Measurements from ENCODE around the gene RFTN1.

Gene RFTN1

GRCh38 chr3:16372362-16373292, 140.9 kb downstream of the RFTN1 start:
- no peak overlapping the region for H3K4me3 ChIP-seq (ENCODE audit: low read length)
- DNase-seq (ENCODE audit: low read depth): no peak
- TF ChIP-seq, protein P1, sequence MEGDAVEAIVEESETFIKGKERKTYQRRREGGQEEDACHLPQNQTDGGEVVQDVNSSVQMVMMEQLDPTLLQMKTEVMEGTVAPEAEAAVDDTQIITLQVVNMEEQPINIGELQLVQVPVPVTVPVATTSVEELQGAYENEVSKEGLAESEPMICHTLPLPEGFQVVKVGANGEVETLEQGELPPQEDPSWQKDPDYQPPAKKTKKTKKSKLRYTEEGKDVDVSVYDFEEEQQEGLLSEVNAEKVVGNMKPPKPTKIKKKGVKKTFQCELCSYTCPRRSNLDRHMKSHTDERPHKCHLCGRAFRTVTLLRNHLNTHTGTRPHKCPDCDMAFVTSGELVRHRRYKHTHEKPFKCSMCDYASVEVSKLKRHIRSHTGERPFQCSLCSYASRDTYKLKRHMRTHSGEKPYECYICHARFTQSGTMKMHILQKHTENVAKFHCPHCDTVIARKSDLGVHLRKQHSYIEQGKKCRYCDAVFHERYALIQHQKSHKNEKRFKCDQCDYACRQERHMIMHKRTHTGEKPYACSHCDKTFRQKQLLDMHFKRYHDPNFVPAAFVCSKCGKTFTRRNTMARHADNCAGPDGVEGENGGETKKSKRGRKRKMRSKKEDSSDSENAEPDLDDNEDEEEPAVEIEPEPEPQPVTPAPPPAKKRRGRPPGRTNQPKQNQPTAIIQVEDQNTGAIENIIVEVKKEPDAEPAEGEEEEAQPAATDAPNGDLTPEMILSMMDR (conservative IDR thresholded peaks at IDR 0.05; ENCODE audit: low read length): no peak

DNA sequence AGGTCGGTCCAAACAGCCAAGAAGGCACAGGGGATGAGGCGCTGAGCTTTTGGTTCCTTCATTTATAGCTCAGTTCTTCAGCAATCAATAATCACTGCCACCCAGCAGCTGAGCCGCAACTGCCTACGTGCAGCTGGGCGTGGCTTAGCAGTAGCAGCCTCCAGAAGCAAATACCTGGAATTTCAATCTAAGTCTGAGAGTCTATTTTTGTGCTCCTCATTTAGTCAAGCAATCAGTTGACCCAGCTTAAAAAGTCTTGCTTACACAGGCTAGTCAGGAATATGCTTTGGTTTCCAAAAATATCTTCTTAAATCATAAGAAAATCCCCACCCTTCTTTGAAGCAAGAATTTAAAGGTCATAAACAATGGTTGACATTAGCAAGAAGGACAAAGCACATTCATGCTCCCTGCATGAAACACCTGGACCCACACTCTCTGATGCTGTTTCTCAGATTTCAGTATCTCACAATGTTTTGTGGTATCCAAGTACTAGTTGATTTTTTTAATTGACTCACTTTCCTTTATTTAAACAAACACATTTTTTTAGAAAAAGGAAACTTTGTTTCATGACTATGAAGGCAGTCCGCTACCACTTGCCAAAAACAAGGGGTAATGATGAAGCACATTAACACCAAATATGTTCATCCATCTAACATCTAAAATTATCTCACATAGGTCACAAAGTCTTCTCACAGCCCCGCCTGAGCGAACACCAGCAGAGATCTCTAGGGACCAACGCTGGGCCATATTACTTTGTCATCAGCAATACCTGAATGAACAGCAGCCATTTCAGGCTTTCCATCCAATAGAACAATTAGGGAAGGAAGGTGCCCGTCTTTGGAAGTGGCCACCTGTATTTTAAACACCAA, 142.4 kb downstream of the RFTN1 start:
- no peak overlapping the region for H3K4me3 ChIP-seq (ENCODE audit: low read length)
- TF ChIP-seq, protein P1 (conservative IDR thresholded peaks at IDR 0.05; ENCODE audit: low read length): no peak
- DNase-seq (ENCODE audit: low read depth): no peak

DNA sequence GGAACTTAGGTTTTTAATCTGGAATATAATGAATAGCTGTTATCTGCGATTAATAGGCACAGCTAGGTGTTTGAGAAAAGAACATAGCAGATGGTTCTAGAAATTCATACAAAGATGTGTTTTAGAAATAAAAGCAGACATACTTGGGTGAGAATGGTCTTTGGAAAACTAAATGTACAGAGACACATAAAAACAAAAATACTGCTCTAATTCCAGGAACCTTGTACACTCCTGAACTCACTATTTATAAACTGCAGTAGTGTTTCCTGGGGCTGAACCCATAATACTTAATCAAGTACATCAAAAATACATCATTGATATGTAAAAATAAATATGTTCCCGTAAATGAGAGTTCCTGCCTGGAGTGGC, 143.0 kb downstream of the RFTN1 start:
- TF ChIP-seq, protein P1 (conservative IDR thresholded peaks at IDR 0.05; ENCODE audit: low read length): no peak
- H3K4me3 ChIP-seq (ENCODE audit: low read length): no peak overlapping the region
- DNase-seq (ENCODE audit: low read depth): no peak

DNA sequence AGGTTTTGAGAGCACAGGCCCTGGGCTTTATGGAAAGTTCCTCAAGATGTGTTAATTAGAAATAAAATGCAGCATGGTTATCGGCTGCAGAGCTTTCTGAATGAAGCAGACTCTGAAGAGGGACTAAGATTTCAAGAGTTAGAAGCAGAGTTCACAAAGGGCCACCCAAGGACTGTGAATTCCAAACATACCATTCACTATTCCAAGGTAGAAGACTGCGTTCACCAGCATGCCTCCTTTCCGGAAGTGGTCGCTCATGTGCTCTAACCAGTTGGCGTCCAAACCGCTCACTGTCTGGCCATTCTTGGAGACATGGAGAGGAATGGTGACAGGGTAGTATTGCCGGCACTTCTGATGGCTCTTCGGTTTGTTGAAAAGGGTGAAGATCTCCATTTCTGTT, 143.6 kb downstream of the RFTN1 start:
- TF ChIP-seq, protein P1 (conservative IDR thresholded peaks at IDR 0.05; ENCODE audit: low read length): no peak
- peak; percentile 15 for DNase-seq (ENCODE audit: low read depth)
- H3K4me3 ChIP-seq (ENCODE audit: low read length): no peak overlapping the region

GRCh38 chr3:16369276-16369675, 144.2 kb downstream of the RFTN1 start:
- peak; percentile 48 for DNase-seq (ENCODE audit: low read depth)
- TF ChIP-seq, protein P1 (conservative IDR thresholded peaks at IDR 0.05; ENCODE audit: low read length): no peak
- no peak overlapping the region for H3K4me3 ChIP-seq (ENCODE audit: low read length)

GRCh38 chr3:16366581-16366980, 146.9 kb downstream of the RFTN1 start:
- no peak for DNase-seq (ENCODE audit: low read depth)
- no peak overlapping the region for H3K4me3 ChIP-seq (ENCODE audit: low read length)
- TF ChIP-seq, protein P1 (conservative IDR thresholded peaks at IDR 0.05; ENCODE audit: low read length): no peak

Data from AG10803 (cell line).